ENCODE data around the gene PAM16. TPM values are rescaled to one million over a fixed set of nuclear protein-coding genes. Genes with fewer than 3 reads are reported as not detected.

PAM16 gene
- total and polyA plus RNA-seq, 9 of the 15 experiments (the other 6 are each of a cell fraction or from before 2014, with no cell fraction given) = 38.7 to 273 (median 79.3) TPM

DNA sequence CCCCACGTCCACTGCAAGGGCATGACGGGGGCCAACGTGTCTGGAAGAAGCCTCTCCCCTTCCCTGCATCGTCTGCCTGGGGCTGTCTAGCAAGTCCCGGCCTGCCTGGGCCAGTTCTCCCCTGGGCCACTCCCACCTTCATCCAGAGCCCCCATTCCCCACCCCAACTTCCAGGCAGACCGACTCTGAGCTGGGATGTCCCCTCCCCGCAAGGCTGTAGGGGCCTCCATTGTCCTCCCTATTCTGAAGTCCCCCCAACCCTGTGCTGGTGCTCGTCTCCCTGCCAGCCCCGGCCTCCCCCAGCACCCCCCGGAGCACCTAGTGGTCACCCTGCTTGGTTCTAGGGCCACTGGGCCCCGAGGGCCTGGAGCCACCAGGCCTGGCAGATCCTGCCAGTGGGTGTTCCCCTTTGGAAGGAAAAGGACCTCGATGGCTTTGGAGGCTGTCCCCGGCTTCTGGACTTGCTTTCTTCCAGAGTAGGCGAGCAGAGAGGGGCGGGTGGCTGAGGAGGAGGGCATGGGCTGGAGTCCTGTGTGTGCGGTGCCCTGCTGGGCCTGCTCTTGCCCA, 30.5 kb downstream of the PAM16 start:
- FAIRE-seq (no peak), ATAC-seq (no peak), DNase-seq (ENCODE audit: extremely low read depth in 1 of 4, low spot score in 3 of 4) (no peak)
- Histone ChIP-seq H3K9me1 (ENCODE audit: control insufficient read depth, insufficient read depth, low read length) (no peaks in the 10 kb centered on the region), H3K27ac (ENCODE audit: extremely low read depth, low read depth, low read length) (no peak overlapping the region), H2AFZ (ENCODE audit: low read depth, low read length) (no peak overlapping the region), H3K9ac (ENCODE audit: insufficient read depth in 1 of 2, low read depth in 2 of 2, low read length in 2 of 2) (peak overlapping the region in 1 of 2 experiments; percentile 28; a peak in 1 of 4 replicates), H3K36me3 (ENCODE audit: control insufficient read depth, insufficient read depth, low read length) (no peaks in the 10 kb centered on the region), H4K20me1 (replicated peaks; ENCODE audit: control insufficient read depth, insufficient read depth, low read length) (peaks cover 9% of the 10 kb centered on the region), H3K4me2 (ENCODE audit: insufficient read depth, low read length) (no peak overlapping the region), H3K9me3 (replicated peaks; ENCODE audit: control insufficient read depth, insufficient read depth, low read depth, low read length) (no peaks in the 10 kb centered on the region), H3K79me2 (ENCODE audit: control insufficient read depth, insufficient read depth, low read length) (peaks cover 28% of the 10 kb centered on the region), H3K4me1 (replicated peaks in 1 of 2; ENCODE audit: control insufficient read depth in 2 of 2, insufficient read depth in 2 of 2, low read length in 2 of 2) (peaks cover 3 to 88% of the 10 kb centered on the region in 2 experiments; a peak in 4 of 5 replicates), H3K4me3 (no peak overlapping the region), H3K27me3 (ENCODE audit: control insufficient read depth in 2 of 2, insufficient read depth in 2 of 2, low read length in 2 of 2) (no peaks in the 10 kb centered on the region)
- in situ Hi-C loops (cut with MboI) (loop anchor here (10.0 kb wide), 2 partner anchors 116 to 336 kb away; no protein-coding TSS in a partner anchor), intact Hi-C loops (cut with micrococcal nuclease) (no loop called here)
- BruUV-seq (replicated peaks) = no TSS peak
- 40% methylated on average over 14 of the region's 16 CpGs for WGBS (ENCODE audit: insufficient coverage, low coverage, missing lambda C conversion rate)
- ChIA-PET CTCF (ENCODE audit: low intra/inter-chr PET ratio) (no interaction called here), POLR2A (interaction anchor here (1.0 kb wide), 1 partner anchor 14 kb away, joined by 4 read pairs; no protein-coding TSS in a partner anchor)
- TF ChIP-seq, protein P1, sequence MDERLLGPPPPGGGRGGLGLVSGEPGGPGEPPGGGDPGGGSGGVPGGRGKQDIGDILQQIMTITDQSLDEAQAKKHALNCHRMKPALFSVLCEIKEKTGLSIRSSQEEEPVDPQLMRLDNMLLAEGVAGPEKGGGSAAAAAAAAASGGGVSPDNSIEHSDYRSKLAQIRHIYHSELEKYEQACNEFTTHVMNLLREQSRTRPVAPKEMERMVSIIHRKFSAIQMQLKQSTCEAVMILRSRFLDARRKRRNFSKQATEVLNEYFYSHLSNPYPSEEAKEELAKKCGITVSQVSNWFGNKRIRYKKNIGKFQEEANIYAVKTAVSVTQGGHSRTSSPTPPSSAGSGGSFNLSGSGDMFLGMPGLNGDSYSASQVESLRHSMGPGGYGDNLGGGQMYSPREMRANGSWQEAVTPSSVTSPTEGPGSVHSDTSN (CRISPR knock-in tag; IDR thresholded peaks at IDR 0.05; ENCODE audit: low read depth) = no peak
- TF ChIP-seq, protein P1 (tag; conservative IDR thresholded peaks at IDR 0.05; ENCODE audit: low read depth) = no peak
- no peak for TF ChIP-seq HIVEP1 (CRISPR knock-in tag; IDR thresholded peaks at IDR 0.05)
- no peak for TF ChIP-seq ZFPM2 (CRISPR knock-in tag; IDR thresholded peaks at IDR 0.05)
- TF ChIP-seq, protein P2, sequence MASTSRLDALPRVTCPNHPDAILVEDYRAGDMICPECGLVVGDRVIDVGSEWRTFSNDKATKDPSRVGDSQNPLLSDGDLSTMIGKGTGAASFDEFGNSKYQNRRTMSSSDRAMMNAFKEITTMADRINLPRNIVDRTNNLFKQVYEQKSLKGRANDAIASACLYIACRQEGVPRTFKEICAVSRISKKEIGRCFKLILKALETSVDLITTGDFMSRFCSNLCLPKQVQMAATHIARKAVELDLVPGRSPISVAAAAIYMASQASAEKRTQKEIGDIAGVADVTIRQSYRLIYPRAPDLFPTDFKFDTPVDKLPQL (IDR thresholded peaks at IDR 0.05; ENCODE audit: extremely low read depth, insufficient read length) = no peak
- TF ChIP-seq, protein P3, sequence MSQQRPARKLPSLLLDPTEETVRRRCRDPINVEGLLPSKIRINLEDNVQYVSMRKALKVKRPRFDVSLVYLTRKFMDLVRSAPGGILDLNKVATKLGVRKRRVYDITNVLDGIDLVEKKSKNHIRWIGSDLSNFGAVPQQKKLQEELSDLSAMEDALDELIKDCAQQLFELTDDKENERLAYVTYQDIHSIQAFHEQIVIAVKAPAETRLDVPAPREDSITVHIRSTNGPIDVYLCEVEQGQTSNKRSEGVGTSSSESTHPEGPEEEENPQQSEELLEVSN (IDR thresholded peaks at IDR 0.05; ENCODE audit: borderline replicate concordance in 1 of 2, extremely low read depth in 1 of 2, insufficient read depth in 1 of 2, insufficient read length in 1 of 2, low read depth in 1 of 2, low read length in 1 of 2, poor library complexity in 1 of 2, severe bottlenecking in 1 of 2) = no peak
- no peak for TF ChIP-seq ZNF212 (CRISPR knock-in tag; IDR thresholded peaks at IDR 0.05)
- TF ChIP-seq, protein P4, sequence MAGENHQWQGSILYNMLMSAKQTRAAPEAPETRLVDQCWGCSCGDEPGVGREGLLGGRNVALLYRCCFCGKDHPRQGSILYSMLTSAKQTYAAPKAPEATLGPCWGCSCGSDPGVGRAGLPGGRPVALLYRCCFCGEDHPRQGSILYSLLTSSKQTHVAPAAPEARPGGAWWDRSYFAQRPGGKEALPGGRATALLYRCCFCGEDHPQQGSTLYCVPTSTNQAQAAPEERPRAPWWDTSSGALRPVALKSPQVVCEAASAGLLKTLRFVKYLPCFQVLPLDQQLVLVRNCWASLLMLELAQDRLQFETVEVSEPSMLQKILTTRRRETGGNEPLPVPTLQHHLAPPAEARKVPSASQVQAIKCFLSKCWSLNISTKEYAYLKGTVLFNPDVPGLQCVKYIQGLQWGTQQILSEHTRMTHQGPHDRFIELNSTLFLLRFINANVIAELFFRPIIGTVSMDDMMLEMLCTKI (IDR thresholded peaks at IDR 0.05; ENCODE audit: partially characterized antibody) = no peak
- no peak for TF ChIP-seq MYC (IDR thresholded peaks at IDR 0.05; ENCODE audit: low read depth, low read length)
- TF ChIP-seq MYC (CRISPR knock-in tag; IDR thresholded peaks at IDR 0.05; ENCODE audit: borderline replicate concordance, low read depth) = no peak
- TF ChIP-seq ZNF584 (CRISPR knock-in tag; IDR thresholded peaks at IDR 0.05; ENCODE audit: low read depth) = no peak
- no peak for TF ChIP-seq YY1 (IDR thresholded peaks at IDR 0.05; ENCODE audit: borderline replicate concordance in 1 of 3, control insufficient read depth in 1 of 3, extremely low read depth in 1 of 3, insufficient read depth in 3 of 3, insufficient read length in 1 of 3, insufficient replicate concordance in 2 of 3, low read depth in 1 of 3, low read length in 2 of 3)
- no peak for TF ChIP-seq SIN3B (IDR thresholded peaks at IDR 0.05; ENCODE audit: low read depth)

Measured in K562 (cell line).